MCF 10A (cell line): ENCODE results near the gene NFIB. TPM values are rescaled to one million over a fixed set of nuclear protein-coding genes. Genes with fewer than 3 reads are reported as not detected.

ENCODE experiments used
- BruUV-seq: library from RNA; stranded (reverse); fragments of 400-500 nt; replicated peaks from 2 replicates; lab custom pipeline; 2021; lab: Mats Ljungman, UMichigan
- CTCF ChIA-PET: fragments of 300-600 bp; sonication (Branson Sonifier 250); formaldehyde crosslinking; extraction: SDS; loops from one replicate; lab custom pipeline; 2021; ENCODE audit warnings: antibody characterized with exemption, inconsistent platforms; lab: Yijun Ruan, JAX
- POLR2A ChIA-PET: fragments of 300-600, 350-650 bp; sonication (Branson Sonifier 250); formaldehyde crosslinking; extraction: SDS; loops from one replicate; lab custom pipeline; 2020; ENCODE audit warnings: antibody characterized with exemption, inconsistent platforms; lab: Yijun Ruan, JAX
- DNase-seq: peaks from one replicate; pipeline ENCODE4 v3.0.0-alpha.2; 2018; ENCODE audit not compliant: unreplicated experiment
- H3K27ac Mint-ChIP-seq: one replicate; pipeline ENCODE4 v1.8.0; 2022; ENCODE audit warnings: mild to moderate bottlenecking, low read depth, mixed read lengths; ENCODE audit not compliant: unreplicated experiment
- H3K27me3 Mint-ChIP-seq: one replicate; pipeline ENCODE4 v1.8.0; 2022; ENCODE audit warnings: mixed read lengths; ENCODE audit not compliant: insufficient read depth, unreplicated experiment
- H3K36me3 Mint-ChIP-seq: one replicate; pipeline ENCODE4 v1.8.0; 2022; ENCODE audit warnings: mild to moderate bottlenecking, moderate library complexity, mixed read lengths; ENCODE audit not compliant: insufficient read depth, unreplicated experiment
- H3K4me1 Mint-ChIP-seq: one replicate; pipeline ENCODE4 v1.8.0; 2022; ENCODE audit warnings: mixed read lengths; ENCODE audit not compliant: insufficient read depth, unreplicated experiment
- H3K4me3 Mint-ChIP-seq: one replicate; pipeline ENCODE4 v1.8.0; 2022; ENCODE audit warnings: mild to moderate bottlenecking, moderate library complexity, mixed read lengths; ENCODE audit not compliant: unreplicated experiment
- H3K9me3 Mint-ChIP-seq: one replicate; pipeline ENCODE4 v1.8.0; 2022; ENCODE audit warnings: mixed read lengths; ENCODE audit not compliant: unreplicated experiment
- intact Hi-C: fragments of 100-400 bp; cut with micrococcal nuclease; formaldehyde crosslinking; loops from 2 replicates; pipeline ENCODE4 v1.14.1; 2022
- total RNA-seq: library from RNA; stranded (reverse); gene quantifications from 2 replicates; pipeline ENCODE4 v1.2.3, GENCODE V29; 2022
- TF ChIP-seq, protein P1 (sequence below): fragments of 200-600 bp; IDR thresholded peaks from one replicate; pipeline ENCODE4 v1.8.0; 2022; ENCODE audit warnings: antibody characterized with exemption, mild to moderate bottlenecking; ENCODE audit not compliant: unreplicated experiment

Gene NFIB
- total RNA-seq, 1 experiment from 2014 or later = 70.8 TPM

DNA sequence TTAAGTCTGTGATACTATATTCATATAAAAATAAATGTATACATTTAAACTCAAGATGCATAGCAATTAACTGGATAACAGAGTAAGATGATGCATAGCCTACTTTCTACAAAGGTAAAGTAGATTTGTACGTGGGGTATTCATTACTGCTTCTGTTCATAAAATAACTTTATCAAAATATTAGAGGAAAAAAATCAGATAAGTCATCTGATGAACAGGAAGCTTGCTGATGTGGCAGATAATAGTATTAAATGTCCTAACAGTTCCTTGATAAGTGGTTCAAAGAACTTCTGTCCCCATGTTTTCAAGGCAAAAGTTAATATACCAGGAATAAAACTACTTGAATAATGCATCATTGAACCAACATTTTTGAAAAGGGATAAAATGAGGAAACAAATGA, 123.7 kb downstream of the NFIB start:
- Mint-ChIP-seq H3K27me3 (no peaks in the 10 kb centered on the region), H3K4me3 (no peak overlapping the region), H3K36me3 (no peaks in the 10 kb centered on the region), H3K9me3 (no peaks in the 10 kb centered on the region), H3K4me1 (peaks cover 27% of the 10 kb centered on the region), H3K27ac (no peak overlapping the region)
- TF ChIP-seq, protein P1, sequence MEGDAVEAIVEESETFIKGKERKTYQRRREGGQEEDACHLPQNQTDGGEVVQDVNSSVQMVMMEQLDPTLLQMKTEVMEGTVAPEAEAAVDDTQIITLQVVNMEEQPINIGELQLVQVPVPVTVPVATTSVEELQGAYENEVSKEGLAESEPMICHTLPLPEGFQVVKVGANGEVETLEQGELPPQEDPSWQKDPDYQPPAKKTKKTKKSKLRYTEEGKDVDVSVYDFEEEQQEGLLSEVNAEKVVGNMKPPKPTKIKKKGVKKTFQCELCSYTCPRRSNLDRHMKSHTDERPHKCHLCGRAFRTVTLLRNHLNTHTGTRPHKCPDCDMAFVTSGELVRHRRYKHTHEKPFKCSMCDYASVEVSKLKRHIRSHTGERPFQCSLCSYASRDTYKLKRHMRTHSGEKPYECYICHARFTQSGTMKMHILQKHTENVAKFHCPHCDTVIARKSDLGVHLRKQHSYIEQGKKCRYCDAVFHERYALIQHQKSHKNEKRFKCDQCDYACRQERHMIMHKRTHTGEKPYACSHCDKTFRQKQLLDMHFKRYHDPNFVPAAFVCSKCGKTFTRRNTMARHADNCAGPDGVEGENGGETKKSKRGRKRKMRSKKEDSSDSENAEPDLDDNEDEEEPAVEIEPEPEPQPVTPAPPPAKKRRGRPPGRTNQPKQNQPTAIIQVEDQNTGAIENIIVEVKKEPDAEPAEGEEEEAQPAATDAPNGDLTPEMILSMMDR = no peak
- intact Hi-C loops = no loop called here
- DNase-seq = no peak
- POLR2A ChIA-PET = interaction anchor here (0.6 to 1.5 kb wide), 3 partner anchors 16 to 26 kb away, joined by 3 to 8 read pairs (median 4); no protein-coding TSS in a partner anchor
- BruUV-seq = no TSS peak
- CTCF ChIA-PET = interaction anchor here (0.7 kb wide), 1 partner anchor 1139 kb away, joined by 3 read pairs; no protein-coding TSS in a partner anchor

DNA sequence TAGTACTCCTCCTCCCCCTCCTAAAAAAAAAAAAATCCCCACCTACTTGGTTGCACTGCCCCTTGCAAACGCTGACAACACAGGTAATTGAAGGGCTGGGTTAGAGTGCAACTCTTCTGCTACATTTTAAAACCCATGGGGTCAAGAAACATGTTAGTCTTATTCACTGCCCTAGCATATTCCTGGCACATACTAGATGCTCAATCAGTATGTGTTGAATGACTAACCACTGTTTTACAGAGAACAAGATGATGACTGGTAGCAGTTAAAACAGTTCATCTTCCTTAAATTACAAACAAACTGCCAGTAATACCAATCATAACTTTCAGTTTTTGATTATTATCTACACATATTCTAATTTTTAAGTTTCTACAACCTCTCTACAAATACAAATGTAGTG, 124.4 kb downstream of the NFIB start:
- H3K9me3 Mint-ChIP-seq = no peaks in the 10 kb centered on the region
- TF ChIP-seq, protein P1 = no peak
- no peak overlapping the region for H3K4me3 Mint-ChIP-seq
- intact Hi-C loops = no loop called here
- H3K27ac Mint-ChIP-seq = peak overlapping the region; percentile 39
- ChIA-PET POLR2A (no interaction called here), CTCF (interaction anchor here (0.7 kb wide), 1 partner anchor 1138 kb away, joined by 3 read pairs; no protein-coding TSS in a partner anchor)
- H3K27me3 Mint-ChIP-seq = no peaks in the 10 kb centered on the region
- no TSS peak for BruUV-seq
- DNase-seq = no peak
- H3K36me3 Mint-ChIP-seq = no peaks in the 10 kb centered on the region
- H3K4me1 Mint-ChIP-seq = peaks cover 27% of the 10 kb centered on the region

DNA sequence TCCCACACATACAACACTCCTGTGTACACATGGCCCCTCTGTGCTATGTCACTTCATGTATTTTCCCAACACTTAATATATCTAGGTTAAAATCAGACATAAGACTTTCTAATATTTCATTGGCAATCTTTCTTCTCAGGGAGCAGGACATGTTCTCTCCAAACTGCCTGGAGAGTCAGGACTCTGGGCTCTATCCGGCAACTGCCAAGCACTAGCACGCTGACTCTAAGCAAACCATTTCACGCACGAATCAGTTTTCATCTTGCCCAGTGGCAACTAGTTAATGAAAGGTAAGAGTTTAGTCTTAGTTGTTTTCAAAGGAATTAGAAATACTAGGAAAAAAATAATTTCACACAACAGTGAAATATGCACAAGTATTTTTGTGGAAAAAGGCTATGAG, 124.8 kb downstream of the NFIB start:
- H3K27ac Mint-ChIP-seq = peak overlapping the region; percentile 39
- no peaks in the 10 kb centered on the region for H3K36me3 Mint-ChIP-seq
- no peak for DNase-seq
- no peak overlapping the region for H3K4me3 Mint-ChIP-seq
- CTCF ChIA-PET = no interaction called here
- intact Hi-C loops = no loop called here
- H3K9me3 Mint-ChIP-seq = no peaks in the 10 kb centered on the region
- POLR2A ChIA-PET = no interaction called here
- H3K4me1 Mint-ChIP-seq = peaks cover 27% of the 10 kb centered on the region
- no peaks in the 10 kb centered on the region for H3K27me3 Mint-ChIP-seq
- BruUV-seq = no TSS peak
- TF ChIP-seq, protein P1 = no peak

DNA sequence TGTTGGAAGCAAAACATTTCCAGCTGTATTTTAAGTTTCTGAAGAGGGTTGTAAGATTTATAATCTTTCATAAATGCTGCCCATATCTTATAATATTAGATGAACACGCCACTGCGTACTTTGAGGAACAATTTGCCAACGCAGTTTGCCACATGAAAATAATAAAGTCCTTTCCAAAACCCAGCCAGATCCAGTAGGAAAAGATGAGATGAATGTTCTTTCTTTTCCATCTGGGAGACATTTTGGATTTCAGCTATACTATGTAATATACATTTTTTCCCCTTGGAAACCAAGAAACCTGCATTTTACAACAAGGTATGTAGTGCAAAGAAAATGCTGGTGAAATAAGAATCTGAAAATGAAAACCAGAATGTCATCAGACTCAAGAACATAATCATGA, 125.4 kb downstream of the NFIB start:
- Mint-ChIP-seq H3K4me3 (no peak overlapping the region), H3K27me3 (no peaks in the 10 kb centered on the region), H3K9me3 (no peaks in the 10 kb centered on the region), H3K36me3 (no peaks in the 10 kb centered on the region), H3K4me1 (peaks cover 32% of the 10 kb centered on the region), H3K27ac (no peak overlapping the region)
- intact Hi-C loops = no loop called here
- TF ChIP-seq, protein P1 = no peak
- no TSS peak for BruUV-seq
- POLR2A ChIA-PET = interaction anchor here (0.6 kb wide), 1 partner anchor 55 kb away, joined by 5 read pairs; no protein-coding TSS in a partner anchor
- DNase-seq = no peak
- CTCF ChIA-PET = interaction anchor here (0.8 kb wide), 2 partner anchors 64 to 700 kb away, joined by 3 read pairs; no protein-coding TSS in a partner anchor
